Measurements from ENCODE around the gene RWDD1.

RWDD1 gene

DNA sequence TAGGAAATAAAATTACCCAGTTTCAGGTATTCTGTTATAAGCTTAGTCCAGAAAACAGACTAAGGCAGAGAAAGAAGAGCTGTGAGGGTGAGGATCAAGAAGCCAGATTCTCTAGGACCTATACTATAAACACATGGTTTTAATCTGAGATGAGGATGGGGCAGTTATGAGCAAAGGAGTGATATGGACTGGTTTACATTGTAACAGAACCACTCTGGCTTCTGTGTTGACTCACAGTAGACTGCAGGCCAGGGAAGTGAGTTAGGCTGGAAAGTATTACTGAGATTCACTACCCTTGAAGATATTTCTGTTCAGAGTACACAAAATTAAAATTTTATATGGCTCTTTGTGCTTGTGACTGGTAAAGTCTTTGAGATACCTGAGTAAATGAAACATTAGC is 3.2 kb upstream of the RWDD1 start:
- TF ChIP-seq SUZ12 (IDR thresholded peaks at IDR 0.05; ENCODE audit: extremely low read depth, insufficient read depth, insufficient read length) (no peak), ZNF274 (IDR thresholded peaks at IDR 0.05; ENCODE audit: low read depth, low read length) (no peak), YY1 (IDR thresholded peaks at IDR 0.05; ENCODE audit: insufficient read depth, insufficient read length) (no peak)
- H3K9ac ChIP-seq (ENCODE audit: insufficient read length, low read depth) = no peak overlapping the region

DNA sequence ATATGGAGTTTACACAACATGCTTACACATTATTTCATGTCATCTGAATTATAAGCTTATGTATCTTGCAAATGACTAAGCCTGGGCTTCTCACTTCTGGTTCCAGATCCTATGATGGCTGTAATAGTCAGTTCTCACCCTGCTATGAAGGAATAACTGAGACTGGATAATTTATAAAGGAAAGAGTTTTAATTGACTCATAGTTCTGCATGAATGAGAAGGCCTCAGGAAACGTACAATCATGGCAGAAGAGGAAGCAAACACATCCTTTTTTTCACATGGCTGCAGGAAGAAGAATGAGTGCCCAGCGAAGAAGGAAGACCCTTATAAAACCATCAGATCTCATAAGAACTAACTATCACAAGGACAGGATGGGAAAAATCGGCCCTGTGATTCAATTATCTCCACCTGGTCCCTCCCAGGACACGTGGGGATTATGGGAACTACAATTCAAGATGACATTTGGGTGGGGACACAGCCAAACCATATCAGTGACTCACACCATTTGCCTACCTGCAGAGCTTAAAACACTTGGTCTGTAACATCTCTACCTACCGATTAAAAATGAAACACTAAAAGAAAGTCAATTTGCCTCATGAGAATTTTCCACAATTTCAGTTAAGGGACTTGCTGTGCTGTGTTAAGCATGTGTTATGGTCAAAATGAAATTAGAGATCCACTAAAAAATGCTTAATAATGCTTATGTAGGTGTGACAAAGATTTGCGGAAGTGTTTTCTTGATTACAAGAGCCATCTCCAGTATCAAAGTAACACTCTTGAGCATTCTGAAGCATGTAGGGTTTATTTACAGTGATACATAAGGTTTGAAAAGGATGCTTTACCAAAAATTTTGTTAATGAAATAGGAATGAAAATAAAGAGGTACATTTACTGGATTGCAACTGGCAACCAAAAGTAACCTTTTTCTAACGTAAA is 2.2 kb upstream of the RWDD1 start:
- peaks cover 4% of the 10 kb centered on the region for H3K36me3 ChIP-seq (ENCODE audit: insufficient read depth, insufficient read length, low read length)
- no peak for TF ChIP-seq ZNF274 (IDR thresholded peaks at IDR 0.05; ENCODE audit: low read depth, low read length)
- TF ChIP-seq YY1 (IDR thresholded peaks at IDR 0.05; ENCODE audit: insufficient read depth, insufficient read length) = no peak
- TF ChIP-seq SUZ12 (IDR thresholded peaks at IDR 0.05; ENCODE audit: extremely low read depth, insufficient read depth, insufficient read length) = no peak
- no peak overlapping the region for H3K4me3 ChIP-seq (ENCODE audit: insufficient read length, low read depth)
- H3K9ac ChIP-seq (ENCODE audit: insufficient read length, low read depth) = no peak overlapping the region
- no peaks in the 10 kb centered on the region for H3K27me3 ChIP-seq (ENCODE audit: insufficient read depth, insufficient read length)
- no peaks in the 10 kb centered on the region for H3K4me1 ChIP-seq (ENCODE audit: insufficient read depth, insufficient read length)
- DNase-seq (ENCODE audit: low read depth, low spot score) = no peak
- H3K9me3 ChIP-seq (ENCODE audit: insufficient read depth, low read length) = no peaks in the 10 kb centered on the region

More for the DNA sequence above, 3.2 kb upstream of the RWDD1 start:
- no peak for DNase-seq (ENCODE audit: low read depth, low spot score)
- Histone ChIP-seq H3K9me3 (ENCODE audit: insufficient read depth, low read length) (no peaks in the 10 kb centered on the region), H3K27me3 (ENCODE audit: insufficient read depth, insufficient read length) (no peaks in the 10 kb centered on the region), H3K4me1 (ENCODE audit: insufficient read depth, insufficient read length) (no peaks in the 10 kb centered on the region), H3K36me3 (ENCODE audit: insufficient read depth, insufficient read length, low read length) (no peaks in the 10 kb centered on the region), H3K4me3 (ENCODE audit: insufficient read length, low read depth) (no peak overlapping the region)

DNA sequence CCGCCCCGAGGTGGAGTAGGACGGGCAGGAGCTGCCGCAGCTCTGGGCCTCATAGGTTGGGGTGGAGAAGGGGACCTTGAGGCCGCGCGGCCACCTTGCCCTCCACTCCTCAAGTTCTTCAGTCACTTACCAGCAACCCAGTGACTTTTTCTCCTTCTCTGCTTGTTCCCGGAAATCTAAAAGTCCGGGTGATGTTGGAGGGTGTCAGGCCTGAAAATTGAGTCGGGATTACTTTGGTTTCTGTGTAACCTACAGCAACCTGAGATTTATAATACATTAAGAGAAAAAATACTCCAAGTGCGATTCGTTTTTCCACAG is 338 bp downstream of the RWDD1 start:
- TF ChIP-seq YY1 (IDR thresholded peaks at IDR 0.05; ENCODE audit: insufficient read depth, insufficient read length) (no peak), SUZ12 (IDR thresholded peaks at IDR 0.05; ENCODE audit: extremely low read depth, insufficient read depth, insufficient read length) (no peak), ZNF274 (IDR thresholded peaks at IDR 0.05; ENCODE audit: low read depth, low read length) (no peak)
- H3K36me3 ChIP-seq (ENCODE audit: insufficient read depth, insufficient read length, low read length) = peaks cover 26% of the 10 kb centered on the region
- H3K4me1 ChIP-seq (ENCODE audit: insufficient read depth, insufficient read length) = no peaks in the 10 kb centered on the region
- no peaks in the 10 kb centered on the region for H3K9me3 ChIP-seq (ENCODE audit: insufficient read depth, low read length)
- H3K27me3 ChIP-seq (ENCODE audit: insufficient read depth, insufficient read length) = no peaks in the 10 kb centered on the region
- peak overlapping the region; percentile 92 for H3K9ac ChIP-seq (ENCODE audit: insufficient read length, low read depth)
- DNase-seq (ENCODE audit: low read depth, low spot score) = no peak
- H3K4me3 ChIP-seq (ENCODE audit: insufficient read length, low read depth) = peak overlapping the region; percentile 90

DNA sequence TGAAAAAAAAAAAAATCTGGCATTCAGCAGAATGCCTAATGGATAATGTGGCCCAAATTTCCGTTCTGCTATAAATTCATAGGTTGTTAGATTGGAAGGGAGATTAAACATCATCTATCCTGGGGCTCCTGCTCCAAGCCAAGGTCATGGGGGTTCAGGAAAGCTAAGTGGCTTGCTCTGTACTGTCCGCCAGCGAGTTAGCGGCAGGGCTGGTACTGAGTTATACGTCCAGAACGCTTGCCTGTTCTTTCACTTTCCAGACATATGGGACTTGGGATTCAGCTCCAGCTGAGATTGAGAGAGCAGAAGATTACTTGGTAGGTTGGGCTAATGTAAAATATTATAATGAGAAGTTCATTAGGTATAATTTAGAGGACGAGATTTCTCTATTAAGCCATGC is 858 bp downstream of the RWDD1 start:
- peak overlapping the region; percentile 92 for H3K9ac ChIP-seq (ENCODE audit: insufficient read length, low read depth)
- no peaks in the 10 kb centered on the region for H3K4me1 ChIP-seq (ENCODE audit: insufficient read depth, insufficient read length)
- no peak for DNase-seq (ENCODE audit: low read depth, low spot score)
- H3K36me3 ChIP-seq (ENCODE audit: insufficient read depth, insufficient read length, low read length) = peaks cover 32% of the 10 kb centered on the region
- H3K27me3 ChIP-seq (ENCODE audit: insufficient read depth, insufficient read length) = no peaks in the 10 kb centered on the region
- H3K4me3 ChIP-seq (ENCODE audit: insufficient read length, low read depth) = peak overlapping the region; percentile 90
- no peak for TF ChIP-seq SUZ12 (IDR thresholded peaks at IDR 0.05; ENCODE audit: extremely low read depth, insufficient read depth, insufficient read length)
- H3K9me3 ChIP-seq (ENCODE audit: insufficient read depth, low read length) = no peaks in the 10 kb centered on the region

DNA sequence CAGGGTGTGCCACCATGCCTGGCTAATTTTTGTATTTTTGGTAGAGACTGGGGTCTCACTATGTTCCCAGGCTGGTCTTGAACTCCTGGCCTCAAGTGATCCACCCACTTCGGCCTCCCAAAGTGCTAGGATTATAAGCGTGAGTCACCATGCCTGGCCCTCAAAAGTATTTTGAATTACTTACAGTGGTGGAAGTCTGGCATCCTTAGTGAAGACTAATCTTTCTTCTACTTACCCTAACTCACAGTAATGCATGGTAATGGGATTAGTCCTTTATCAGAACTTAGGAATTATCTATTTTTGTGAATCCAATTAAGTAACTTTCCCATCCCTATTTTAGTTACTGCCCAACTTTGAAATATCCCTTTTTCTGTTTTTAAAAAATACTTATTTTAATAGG is 3.9 kb downstream of the RWDD1 start:
- H3K4me1 ChIP-seq (ENCODE audit: insufficient read depth, insufficient read length) = no peaks in the 10 kb centered on the region
- peaks cover 38% of the 10 kb centered on the region for H3K36me3 ChIP-seq (ENCODE audit: insufficient read depth, insufficient read length, low read length)
- no peaks in the 10 kb centered on the region for H3K27me3 ChIP-seq (ENCODE audit: insufficient read depth, insufficient read length)
- no peaks in the 10 kb centered on the region for H3K9me3 ChIP-seq (ENCODE audit: insufficient read depth, low read length)
- H3K4me3 ChIP-seq (ENCODE audit: insufficient read length, low read depth) = no peak overlapping the region
- no peak for TF ChIP-seq SUZ12 (IDR thresholded peaks at IDR 0.05; ENCODE audit: extremely low read depth, insufficient read depth, insufficient read length)
- TF ChIP-seq YY1 (IDR thresholded peaks at IDR 0.05; ENCODE audit: insufficient read depth, insufficient read length) = no peak
- no peak for TF ChIP-seq ZNF274 (IDR thresholded peaks at IDR 0.05; ENCODE audit: low read depth, low read length)
- DNase-seq (ENCODE audit: low read depth, low spot score) = no peak
- no peak overlapping the region for H3K9ac ChIP-seq (ENCODE audit: insufficient read length, low read depth)

DNA sequence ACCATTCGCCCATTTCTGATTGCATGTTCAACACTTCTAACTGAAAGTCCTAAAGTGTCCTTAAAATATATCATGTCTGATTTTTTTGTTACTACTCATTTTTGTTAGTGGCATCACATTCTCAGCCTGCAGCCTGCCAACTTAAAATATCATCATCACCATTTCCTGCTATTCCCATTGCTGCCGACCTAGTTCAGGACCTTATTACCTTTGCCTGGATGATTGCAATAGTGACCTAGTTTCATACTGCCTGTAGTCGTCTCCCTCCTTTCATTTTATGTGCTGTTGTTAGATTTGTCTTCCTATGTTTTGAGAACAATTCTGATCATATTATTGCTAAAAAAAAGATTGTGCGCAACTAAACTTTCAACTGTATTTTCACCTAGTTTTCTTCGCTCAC is 6.2 kb downstream of the RWDD1 start:
- Histone ChIP-seq H3K27me3 (ENCODE audit: insufficient read depth, insufficient read length) (no peaks in the 10 kb centered on the region), H3K9ac (ENCODE audit: insufficient read length, low read depth) (no peak overlapping the region), H3K4me1 (ENCODE audit: insufficient read depth, insufficient read length) (no peaks in the 10 kb centered on the region), H3K4me3 (ENCODE audit: insufficient read length, low read depth) (no peak overlapping the region), H3K9me3 (ENCODE audit: insufficient read depth, low read length) (no peaks in the 10 kb centered on the region), H3K36me3 (ENCODE audit: insufficient read depth, insufficient read length, low read length) (peaks cover 47% of the 10 kb centered on the region)
- DNase-seq (ENCODE audit: low read depth, low spot score) = no peak
- TF ChIP-seq ZNF274 (IDR thresholded peaks at IDR 0.05; ENCODE audit: low read depth, low read length) (no peak), YY1 (IDR thresholded peaks at IDR 0.05; ENCODE audit: insufficient read depth, insufficient read length) (no peak), SUZ12 (IDR thresholded peaks at IDR 0.05; ENCODE audit: extremely low read depth, insufficient read depth, insufficient read length) (no peak)

DNA sequence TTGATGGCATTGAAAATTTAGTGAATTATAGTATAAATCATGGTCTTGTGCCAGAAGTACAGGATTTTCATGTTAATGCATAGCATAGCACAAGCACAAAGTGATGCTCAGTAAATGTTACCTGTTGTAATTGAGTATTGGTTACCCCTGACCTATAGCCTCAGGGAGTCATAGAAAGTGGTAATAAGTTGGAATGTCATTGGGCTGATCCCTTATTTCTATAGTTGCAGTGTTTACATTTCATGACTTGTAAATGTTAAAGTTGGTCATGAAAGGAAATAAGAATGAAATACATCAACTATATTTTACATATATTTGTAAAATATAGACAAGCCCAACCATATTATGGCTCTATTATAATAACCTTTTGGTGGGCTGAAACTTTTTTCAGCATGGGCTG is 7.0 kb downstream of the RWDD1 start:
- peaks cover 52% of the 10 kb centered on the region for H3K36me3 ChIP-seq (ENCODE audit: insufficient read depth, insufficient read length, low read length)
- DNase-seq (ENCODE audit: low read depth, low spot score) = no peak
- H3K9ac ChIP-seq (ENCODE audit: insufficient read length, low read depth) = no peak overlapping the region
- H3K4me1 ChIP-seq (ENCODE audit: insufficient read depth, insufficient read length) = no peaks in the 10 kb centered on the region
- H3K9me3 ChIP-seq (ENCODE audit: insufficient read depth, low read length) = no peaks in the 10 kb centered on the region
- TF ChIP-seq YY1 (IDR thresholded peaks at IDR 0.05; ENCODE audit: insufficient read depth, insufficient read length) = no peak
- no peak for TF ChIP-seq SUZ12 (IDR thresholded peaks at IDR 0.05; ENCODE audit: extremely low read depth, insufficient read depth, insufficient read length)
- no peak for TF ChIP-seq ZNF274 (IDR thresholded peaks at IDR 0.05; ENCODE audit: low read depth, low read length)
- no peaks in the 10 kb centered on the region for H3K27me3 ChIP-seq (ENCODE audit: insufficient read depth, insufficient read length)
- no peak overlapping the region for H3K4me3 ChIP-seq (ENCODE audit: insufficient read length, low read depth)

All from NT2/D1 (cell line).